CD14-positive monocyte (primary cell): Measurements from ENCODE around the gene DYNC1I1. TPM values are rescaled to one million over a fixed set of nuclear protein-coding genes. Genes with fewer than 3 reads are reported as not detected.

Experiments used
- DNase-seq, 3 donors: peaks; one replicate each; pipeline ENCODE4 v3.0.0-alpha.2; 2011 to 2022
- H2AFZ ChIP-seq: 2 replicates; pipeline ENCODE4 v1.6.0; 2012; ENCODE audit warnings: mild to moderate bottlenecking, low read depth, low read length, inconsistent platforms; ENCODE audit not compliant: insufficient read depth, poor library complexity, severe bottlenecking
- H3K27ac ChIP-seq, 2 donors: 1 replicate in 1 of 2; 2 replicates in 1 of 2; pipeline ENCODE4 v1.5.1; 2012 to 2013; ENCODE audit warnings: low read length in 2 of 2, control low read depth in 1 of 2, inconsistent platforms in 1 of 2, low read depth in 1 of 2, mild to moderate bottlenecking in 1 of 2
- H3K27me3 ChIP-seq, 2 donors: one replicate each; pipeline versions ENCODE4 v1.6.0 to v1.6.1; 2011 to 2013; ENCODE audit warnings: low read length in 2 of 2; ENCODE audit not compliant: control insufficient read depth in 2 of 2, insufficient read depth in 2 of 2
- H3K36me3 ChIP-seq, 2 donors: replicated peaks in 1 of 2; 1 replicate in 1 of 2; 2 replicates in 1 of 2; pipeline versions ENCODE4 v1.5.1 to v1.6.1; 2012 to 2013; ENCODE audit warnings: low read length in 2 of 2, control low read depth in 1 of 2, inconsistent platforms in 1 of 2, mild to moderate bottlenecking in 1 of 2; ENCODE audit not compliant: insufficient read depth in 2 of 2, control insufficient read depth in 1 of 2
- H3K4me1 ChIP-seq, 2 donors: 1 replicate in 1 of 2; 2 replicates in 1 of 2; pipeline versions ENCODE4 v1.5.1 to v1.6.1; 2012 to 2013; ENCODE audit warnings: low read length in 2 of 2, control low read depth in 1 of 2, inconsistent platforms in 1 of 2, mild to moderate bottlenecking in 1 of 2, moderate library complexity in 1 of 2; ENCODE audit not compliant: insufficient read depth in 2 of 2, control insufficient read depth in 1 of 2
- H3K4me2 ChIP-seq: replicated peaks from 2 replicates; pipeline ENCODE3; 2012; ENCODE audit warnings: low read length, moderate library complexity, mild to moderate bottlenecking; ENCODE audit not compliant: poor library complexity, severe bottlenecking; ENCODE audit errors: extremely low read depth
- H3K4me3 ChIP-seq, 3 experiments: fragments of 200-600 bp in 1 of 3; sonication (generic) in 1 of 3; replicated peaks in 1 of 3; 1 replicate in 2 of 3; 2 replicates in 1 of 3; pipeline ENCODE4 v1.5.1; 2011 to 2013; ENCODE audit warnings: low read length in 3 of 3, mild to moderate bottlenecking in 3 of 3, control low read depth in 2 of 3, low read depth in 2 of 3, inconsistent platforms in 1 of 3, moderate library complexity in 1 of 3
- H3K79me2 ChIP-seq: 2 replicates; pipeline ENCODE4 v1.6.0; 2012; ENCODE audit warnings: mild to moderate bottlenecking, control low read depth, inconsistent platforms, low read length, moderate library complexity; ENCODE audit not compliant: insufficient read depth
- H3K9ac ChIP-seq: 2 replicates; pipeline ENCODE4 v1.6.0; 2017; ENCODE audit warnings: low read length, mild to moderate bottlenecking; ENCODE audit not compliant: insufficient read depth, poor library complexity, severe bottlenecking
- H3K9me3 ChIP-seq, 2 donors: replicated peaks in 1 of 2; 1 replicate in 1 of 2; 2 replicates in 1 of 2; pipeline versions ENCODE4 v1.5.1 to v1.6.1; 2012 to 2013; ENCODE audit warnings: low read length in 2 of 2, control low read depth in 1 of 2; ENCODE audit not compliant: control insufficient read depth in 1 of 2, insufficient read depth in 1 of 2
- H4K20me1 ChIP-seq: 2 replicates; pipeline ENCODE4 v1.6.0; 2012; ENCODE audit warnings: mild to moderate bottlenecking, low read length, control low read depth, moderate library complexity; ENCODE audit not compliant: insufficient read depth
- H3K27ac Mint-ChIP-seq, 7 donors: one replicate each; pipeline ENCODE4 v1.8.0; 2020; ENCODE audit warnings: mild to moderate bottlenecking in 7 of 7, mixed read lengths in 7 of 7, moderate library complexity in 6 of 7, inconsistent platforms in 2 of 7
- H3K27me3 Mint-ChIP-seq, 3 donors: one replicate each; pipeline ENCODE4 v1.8.0; 2021 to 2022; ENCODE audit warnings: low read depth in 3 of 3, mild to moderate bottlenecking in 3 of 3, mixed read lengths in 3 of 3, moderate library complexity in 3 of 3, inconsistent platforms in 1 of 3
- H3K36me3 Mint-ChIP-seq, 2 donors: one replicate each; pipeline ENCODE4 v1.8.0; 2020; ENCODE audit warnings: mixed read lengths in 2 of 2, inconsistent platforms in 1 of 2, mild to moderate bottlenecking in 1 of 2
- H3K4me1 Mint-ChIP-seq: one replicate; pipeline ENCODE4 v1.8.0; 2020; ENCODE audit warnings: mild to moderate bottlenecking, mixed read lengths
- H3K4me3 Mint-ChIP-seq, 2 donors: one replicate each; pipeline ENCODE4 v1.8.0; 2020; ENCODE audit warnings: mild to moderate bottlenecking in 2 of 2, mixed read lengths in 2 of 2, moderate library complexity in 1 of 2
- H3K9me3 Mint-ChIP-seq, 7 donors: one replicate each; pipeline ENCODE4 v1.8.0; 2020 to 2022; ENCODE audit warnings: mixed read lengths in 7 of 7, mild to moderate bottlenecking in 6 of 7, moderate library complexity in 6 of 7, inconsistent platforms in 2 of 7
- CTCF ChIP-seq: fragments of 200-600 bp; IDR thresholded peaks from one replicate; pipeline ENCODE4 v1.8.0; 2022; ENCODE audit warnings: antibody characterized with exemption, mild to moderate bottlenecking
- WGBS: methylation state at CpG from one replicate; pipeline ENCODE4 v1.1.5; 2013; ENCODE audit warnings: missing lambda C conversion rate; ENCODE audit not compliant: insufficient coverage; 5-methylcytosine and 5-hydroxymethylcytosine counted together
- intact Hi-C, 2 donors: fragments of 100-400 bp; cut with micrococcal nuclease; formaldehyde crosslinking; loops; one replicate each; pipeline versions ENCODE4 v1.15.0 to v1.15.1; 2023
- polyA plus RNA-seq, 3 donors: library from polyadenylated mRNA; depleted of rRNA in 1 of 3; unstranded in 2 of 3; stranded (reverse) in 1 of 3; fragments of 300-500 nt in 2 of 3; fragments of >200 nt in 1 of 3; fragmentation: Illumina TruSeq in 2 of 3; gene quantifications; 1 replicate in 2 of 3; 2 replicates in 1 of 3; pipeline ENCODE4 v1.2.3, GENCODE V29; 2012 to 2021

DYNC1I1 gene
- polyA plus RNA-seq, 3 donors: not detected

- no peak for TF ChIP-seq CTCF
- H3K9ac ChIP-seq: no peak overlapping the region
- intact Hi-C loops: no loop called here
- no peak overlapping the region for H3K27ac ChIP-seq
- no peak overlapping the region for H3K4me3 Mint-ChIP-seq
- no peaks in the 10 kb centered on the region for H3K9me3 ChIP-seq
- DNase-seq: no peak
- H3K4me3 ChIP-seq: no peak overlapping the region
- H3K4me1 ChIP-seq: no peaks in the 10 kb centered on the region
- H3K27me3 ChIP-seq: no peaks in the 10 kb centered on the region
- no peaks in the 10 kb centered on the region for H3K79me2 ChIP-seq
- no peaks in the 10 kb centered on the region for H3K36me3 Mint-ChIP-seq
- H3K9me3 Mint-ChIP-seq: no peaks in the 10 kb centered on the region
- no peaks in the 10 kb centered on the region for H4K20me1 ChIP-seq
- no CpG with 5 or more reads among the region's 4 CpGs for whole genome bisulfite sequencing
- no peaks in the 10 kb centered on the region for H3K36me3 ChIP-seq
- peaks cover 0 to 3% (median 0%) of the 10 kb centered on the region in 3 donors for H3K27me3 Mint-ChIP-seq
- no peaks in the 10 kb centered on the region for H3K4me1 Mint-ChIP-seq
- H2AFZ ChIP-seq: no peak overlapping the region
- H3K27ac Mint-ChIP-seq: no peak overlapping the region
- no peak overlapping the region for H3K4me2 ChIP-seq
These were observed 280.6 kb downstream of the DYNC1I1 start for GRCh38 chr7:96052860-96053470.

GRCh38 chr7:96055717-96056116, 283.4 kb downstream of the DYNC1I1 start:
- H3K4me3 Mint-ChIP-seq: no peak overlapping the region
- WGBS: no CpG with 5 or more reads among the region's 1 CpG
- H3K27me3 Mint-ChIP-seq: peaks cover 0 to under 1% (median 0%) of the 10 kb centered on the region in 3 donors

More at GRCh38 chr7:96055717-96056116, 283.4 kb downstream of the DYNC1I1 start:
- Histone ChIP-seq H3K9me3 (no peaks in the 10 kb centered on the region), H2AFZ (no peak overlapping the region), H3K79me2 (no peaks in the 10 kb centered on the region), H3K27ac (no peak overlapping the region), H4K20me1 (no peaks in the 10 kb centered on the region), H3K27me3 (no peaks in the 10 kb centered on the region), H3K4me2 (no peak overlapping the region), H3K4me3 (no peak overlapping the region), H3K4me1 (no peaks in the 10 kb centered on the region), H3K9ac (no peak overlapping the region), H3K36me3 (no peaks in the 10 kb centered on the region)
- no peak for DNase-seq
- no peak for TF ChIP-seq CTCF
- Mint-ChIP-seq H3K4me1 (no peaks in the 10 kb centered on the region), H3K27ac (no peak overlapping the region), H3K36me3 (no peaks in the 10 kb centered on the region), H3K9me3 (peaks cover 0 to under 1% (median 0%) of the 10 kb centered on the region in 7 donors)
- intact Hi-C loops: no loop called here
